ENCODE measurements around the gene DNAH6. TPM values are rescaled to one million over a fixed set of nuclear protein-coding genes. Genes with fewer than 3 reads are reported as not detected.

The DNAH6 gene
- total RNA-seq, 1 experiment from 2014 or later = 0.26 TPM

DNA sequence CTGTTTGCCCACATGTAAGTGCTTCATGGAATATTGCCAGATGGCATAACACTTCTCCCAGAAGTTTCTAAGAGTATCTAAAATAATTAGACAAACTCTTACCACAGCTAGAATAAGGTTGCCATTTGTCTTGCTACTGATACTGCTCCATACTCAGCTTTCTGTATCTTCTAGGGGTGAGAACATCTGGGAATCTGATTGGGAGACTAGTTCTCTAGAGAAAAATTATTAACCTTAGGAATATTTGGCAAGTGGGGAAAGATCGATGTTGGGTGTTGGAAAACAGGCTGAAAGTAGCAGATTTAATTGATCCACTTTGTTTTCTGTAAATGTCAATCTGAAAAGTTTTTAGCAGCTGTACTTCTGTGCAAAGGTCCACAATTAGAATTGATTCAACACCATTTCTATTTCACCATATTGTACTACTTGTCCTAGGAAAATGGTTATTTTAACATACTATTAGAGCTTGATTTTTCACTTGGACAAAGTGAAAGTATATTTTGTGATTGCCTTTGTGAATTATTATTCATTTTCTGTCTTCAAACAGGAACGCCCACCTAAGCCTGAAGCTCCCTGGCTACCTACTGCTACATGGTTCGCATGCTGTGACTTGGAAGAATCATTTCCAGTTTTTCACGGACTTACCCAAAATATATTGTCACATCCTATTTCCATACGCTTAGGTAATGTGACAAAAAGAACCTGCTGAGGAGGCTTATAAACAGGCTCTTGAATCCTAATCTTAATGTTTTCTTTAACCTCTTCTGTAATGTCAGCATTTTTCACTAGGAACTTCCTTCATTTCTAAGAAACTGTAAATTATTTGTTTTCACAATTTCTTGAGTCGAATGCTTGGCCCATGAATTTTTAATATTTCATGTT lies 216.8 kb downstream of the DNAH6 start:
- Histone ChIP-seq H4K8ac (replicated peaks; ENCODE audit: insufficient read length, low read depth, low read length) (no peak overlapping the region), H2AK5ac (ENCODE audit: insufficient read length, low read length) (no peak overlapping the region), H3K18ac (ENCODE audit: insufficient read length, low read depth, low read length) (no peak overlapping the region), H3K4me1 (ENCODE audit: insufficient read depth, low read length) (no peaks in the 10 kb centered on the region), H4K91ac (ENCODE audit: insufficient read length, low read depth, low read length) (no peak overlapping the region), H3K56ac (ENCODE audit: insufficient read length, low read depth, low read length) (no peak overlapping the region), H4K5ac (ENCODE audit: insufficient read length, low read depth, low read length) (no peak overlapping the region), H4K20me1 (ENCODE audit: control insufficient read depth, insufficient read depth, insufficient read length) (no peaks in the 10 kb centered on the region), H3K9me3 (ENCODE audit: control insufficient read depth, low read depth, low read length) (no peaks in the 10 kb centered on the region), H3K23ac (ENCODE audit: insufficient read length, low read depth, low read length) (no peak overlapping the region), H3K4ac (ENCODE audit: low read depth, low read length) (no peak overlapping the region), H3K14ac (ENCODE audit: insufficient read depth, low read length) (no peak overlapping the region), H3K4me2 (ENCODE audit: insufficient read depth, insufficient read length, low read length) (no peak overlapping the region), H3K9ac (ENCODE audit: extremely low read depth, insufficient read length, low read length) (no peak overlapping the region), H2BK12ac (ENCODE audit: insufficient read length, low read depth, low read length) (no peak overlapping the region), H3K79me1 (ENCODE audit: insufficient read depth, low read depth, low read length, poor library complexity, severe bottlenecking) (no peaks in the 10 kb centered on the region), H2BK20ac (ENCODE audit: low read depth, low read length, poor library complexity, severe bottlenecking) (no peak overlapping the region), H3T11ph (ENCODE audit: low read length) (no peak overlapping the region), H3K79me2 (ENCODE audit: insufficient read depth, low read length) (no peaks in the 10 kb centered on the region), H2BK15ac (ENCODE audit: low read depth, low read length) (no peak overlapping the region), H3K27ac (ENCODE audit: insufficient read length, low read depth, low read length) (no peak overlapping the region), H2BK120ac (ENCODE audit: low read depth, low read length, poor library complexity, severe bottlenecking) (no peak overlapping the region), H2AFZ (ENCODE audit: low read length) (no peak overlapping the region), H3K23me2 (ENCODE audit: insufficient read length, low read depth, low read length, poor library complexity, severe bottlenecking) (no peaks in the 10 kb centered on the region), H2BK5ac (ENCODE audit: insufficient read length, low read length) (no peak overlapping the region), H3K27me3 (ENCODE audit: insufficient read depth, low read length) (no peaks in the 10 kb centered on the region)
- no peak overlapping the region for H3K27ac Mint-ChIP-seq
- no CpG with 5 or more reads among the region's 6 CpGs for WGBS (ENCODE audit: extremely low coverage, insufficient read length, low lambda C conversion rate)
- no peak for TF ChIP-seq CTCF (conservative IDR thresholded peaks at IDR 0.05)
- H3K27me3 Mint-ChIP-seq (ENCODE audit: low read depth) = peaks cover 4% of the 10 kb centered on the region
- peaks cover 4 to 14% of the 10 kb centered on the region in 2 experiments; a peak in 4 of 5 replicates for H3K9me3 Mint-ChIP-seq
- no peak overlapping the region for H3K4me3 Mint-ChIP-seq
- H3K4me1 Mint-ChIP-seq = no peaks in the 10 kb centered on the region
- H3K36me3 Mint-ChIP-seq (ENCODE audit: insufficient read depth in 1 of 3, low read depth in 3 of 3) = no peaks in the 10 kb centered on the region; a peak in 1 of 7 replicates
- DNase-seq = no peak
